ENCODE results near the gene TLR7.

GRCh38 chrX:12899506-12899905 lies 32.6 kb downstream of the TLR7 start:
- TF ChIP-seq CTCF (IDR thresholded peaks at IDR 0.05; ENCODE audit: low read length) (no peak), EZH2 (IDR thresholded peaks at IDR 0.05; ENCODE audit: borderline replicate concordance, low read length) (no peak)

All from OCI-LY1 (cell line).